HG02763 (cell line): ENCODE data around the gene KRT25.

Source experiments
- ATAC-seq: cut with Tn5 transposase; IDR thresholded peaks from one replicate; pipeline ENCODE4 v1.9.1; 2021; ENCODE audit warnings: mild to moderate bottlenecking, moderate library complexity; ENCODE audit not compliant: unreplicated experiment

The KRT25 gene

GRCh38 chr17:40699371-40699770 lies 55.8 kb downstream of the KRT25 start:
- ATAC-seq, result no peak
